Activated CD8-positive, alpha-beta memory T cell treated with anti-CD3 and anti-CD28 coated beads for 1 hour (primary cell): Measurements from ENCODE around the gene NXPH4.
A peak's percentile ranks its signal among the peaks of the same experiment; 100 is the strongest.

Source experiments
- DNase-seq, 2 donors: peaks; one replicate each; pipeline ENCODE4 v3.0.0-alpha.2; 2020; ENCODE audit warnings: low read depth in 1 of 2; ENCODE audit errors: extremely low read depth in 1 of 2

Gene NXPH4

GRCh38 chr12:57230381-57231155 lies 14.0 kb downstream of the NXPH4 start:
- no peak for DNase-seq

DNA sequence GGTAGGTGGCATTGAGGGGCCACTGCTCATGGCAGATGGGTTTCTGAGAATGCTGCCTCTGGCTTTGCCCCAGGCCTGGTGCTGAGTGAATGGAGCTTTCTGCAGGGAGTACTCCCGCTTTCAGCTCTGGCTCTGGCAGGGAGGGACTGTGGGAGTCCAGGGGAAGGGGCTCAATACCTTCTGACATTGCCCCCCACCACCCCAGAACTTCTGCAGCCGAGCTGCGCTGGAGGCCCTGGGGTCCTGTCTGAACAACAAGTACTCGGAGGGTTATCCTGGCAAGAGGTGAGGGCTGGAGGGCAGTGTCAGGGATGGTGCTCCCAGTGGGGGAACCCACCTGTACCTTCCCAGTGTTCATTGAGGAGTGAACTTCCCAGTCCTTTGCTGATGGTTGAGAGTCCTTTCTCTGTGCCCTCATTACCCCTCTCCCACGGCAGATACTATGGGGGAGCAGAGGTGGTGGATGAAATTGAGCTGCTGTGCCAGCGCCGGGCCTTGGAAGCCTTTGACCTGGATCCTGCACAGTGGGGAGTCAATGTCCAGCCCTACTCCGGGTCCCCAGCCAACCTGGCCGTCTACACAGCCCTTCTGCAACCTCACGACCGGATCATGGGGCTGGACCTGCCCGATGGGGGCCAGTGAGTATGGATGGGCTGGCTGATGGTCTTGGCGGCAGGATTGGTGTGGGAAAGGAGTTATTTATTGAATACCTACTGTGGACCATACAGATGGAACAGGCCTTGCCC lies 14.9 kb downstream of the NXPH4 start:
- no peak for DNase-seq

DNA sequence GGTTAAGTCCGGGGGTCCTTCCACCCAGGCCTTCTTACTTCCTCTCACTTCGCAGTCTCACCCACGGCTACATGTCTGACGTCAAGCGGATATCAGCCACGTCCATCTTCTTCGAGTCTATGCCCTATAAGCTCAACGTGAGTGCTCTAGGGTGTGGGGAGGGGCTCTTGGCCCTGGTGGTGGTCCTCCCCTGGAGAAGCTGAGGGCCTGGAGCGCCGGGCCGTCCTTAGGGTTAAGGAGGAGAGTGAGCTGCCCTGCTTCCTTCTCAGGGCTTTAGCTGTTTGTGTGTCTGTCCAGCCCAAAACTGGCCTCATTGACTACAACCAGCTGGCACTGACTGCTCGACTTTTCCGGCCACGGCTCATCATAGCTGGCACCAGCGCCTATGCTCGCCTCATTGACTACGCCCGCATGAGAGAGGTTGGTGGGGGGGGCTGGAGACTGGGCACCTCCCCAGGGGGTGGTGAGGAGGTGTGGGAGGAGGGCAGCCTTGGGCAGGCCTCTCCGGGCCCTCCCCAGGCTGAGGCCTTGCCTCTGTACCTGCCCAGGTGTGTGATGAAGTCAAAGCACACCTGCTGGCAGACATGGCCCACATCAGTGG lies 15.7 kb downstream of the NXPH4 start:
- no peak for DNase-seq

DNA sequence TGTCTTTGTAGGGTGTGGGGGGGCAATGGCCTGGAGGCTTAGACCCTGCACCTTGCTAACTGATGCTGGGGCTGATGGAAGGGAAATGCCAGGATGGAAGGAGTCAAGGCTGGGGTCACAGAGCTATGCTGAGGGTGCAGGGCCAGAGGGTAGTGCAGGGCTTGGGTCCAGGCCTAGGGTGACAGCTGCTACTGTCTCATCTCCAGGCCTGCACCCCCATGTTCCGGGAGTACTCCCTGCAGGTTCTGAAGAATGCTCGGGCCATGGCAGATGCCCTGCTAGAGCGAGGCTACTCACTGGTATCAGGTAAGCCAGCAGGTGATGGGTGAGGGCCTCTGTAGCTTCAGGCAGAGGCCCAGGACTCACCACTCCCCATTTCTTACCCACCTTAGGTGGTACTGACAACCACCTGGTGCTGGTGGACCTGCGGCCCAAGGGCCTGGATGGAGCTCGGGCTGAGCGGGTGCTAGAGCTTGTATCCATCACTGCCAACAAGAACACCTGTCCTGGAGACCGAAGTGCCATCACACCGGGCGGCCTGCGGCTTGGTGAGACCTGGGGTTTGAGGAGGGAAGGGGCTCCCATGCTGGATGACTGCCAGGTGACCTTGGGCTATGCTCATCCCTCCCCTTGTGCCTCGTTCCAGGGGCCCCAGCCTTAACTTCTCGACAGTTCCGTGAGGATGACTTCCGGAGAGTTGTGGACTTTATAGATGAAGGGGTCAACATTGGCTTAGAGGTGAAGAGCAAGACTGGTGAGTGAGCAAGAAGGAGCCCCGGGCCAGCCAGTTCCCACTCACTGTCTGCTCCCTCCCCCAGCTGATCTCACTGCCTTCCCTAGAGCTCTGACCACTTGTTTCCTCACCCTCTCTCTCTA lies 17.0 kb downstream of the NXPH4 start:
- DNase-seq, result no peak

DNA sequence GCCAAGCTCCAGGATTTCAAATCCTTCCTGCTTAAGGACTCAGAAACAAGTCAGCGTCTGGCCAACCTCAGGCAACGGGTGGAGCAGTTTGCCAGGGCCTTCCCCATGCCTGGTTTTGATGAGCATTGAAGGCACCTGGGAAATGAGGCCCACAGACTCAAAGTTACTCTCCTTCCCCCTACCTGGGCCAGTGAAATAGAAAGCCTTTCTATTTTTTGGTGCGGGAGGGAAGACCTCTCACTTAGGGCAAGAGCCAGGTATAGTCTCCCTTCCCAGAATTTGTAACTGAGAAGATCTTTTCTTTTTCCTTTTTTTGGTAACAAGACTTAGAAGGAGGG lies 17.6 kb downstream of the NXPH4 start:
- DNase-seq, result no peak

DNA sequence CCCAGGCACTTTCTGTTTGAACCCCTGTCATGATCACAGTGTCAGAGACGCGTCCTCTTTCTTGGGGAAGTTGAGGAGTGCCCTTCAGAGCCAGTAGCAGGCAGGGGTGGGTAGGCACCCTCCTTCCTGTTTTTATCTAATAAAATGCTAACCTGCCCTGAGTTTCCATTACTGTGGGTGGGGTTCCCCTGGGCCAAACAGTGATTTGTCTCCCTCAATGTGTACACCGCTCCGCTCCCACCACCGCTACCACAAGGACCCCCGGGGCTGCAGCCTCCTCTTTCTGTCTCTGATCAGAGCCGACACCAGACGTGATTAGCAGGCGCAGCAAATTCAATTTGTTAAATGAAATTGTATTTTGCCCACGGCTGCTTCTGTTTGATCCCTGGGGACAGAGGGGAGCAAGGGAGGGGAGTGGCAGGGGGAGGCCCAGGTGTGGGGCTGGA lies 18.0 kb downstream of the NXPH4 start:
- no peak for DNase-seq

DNA sequence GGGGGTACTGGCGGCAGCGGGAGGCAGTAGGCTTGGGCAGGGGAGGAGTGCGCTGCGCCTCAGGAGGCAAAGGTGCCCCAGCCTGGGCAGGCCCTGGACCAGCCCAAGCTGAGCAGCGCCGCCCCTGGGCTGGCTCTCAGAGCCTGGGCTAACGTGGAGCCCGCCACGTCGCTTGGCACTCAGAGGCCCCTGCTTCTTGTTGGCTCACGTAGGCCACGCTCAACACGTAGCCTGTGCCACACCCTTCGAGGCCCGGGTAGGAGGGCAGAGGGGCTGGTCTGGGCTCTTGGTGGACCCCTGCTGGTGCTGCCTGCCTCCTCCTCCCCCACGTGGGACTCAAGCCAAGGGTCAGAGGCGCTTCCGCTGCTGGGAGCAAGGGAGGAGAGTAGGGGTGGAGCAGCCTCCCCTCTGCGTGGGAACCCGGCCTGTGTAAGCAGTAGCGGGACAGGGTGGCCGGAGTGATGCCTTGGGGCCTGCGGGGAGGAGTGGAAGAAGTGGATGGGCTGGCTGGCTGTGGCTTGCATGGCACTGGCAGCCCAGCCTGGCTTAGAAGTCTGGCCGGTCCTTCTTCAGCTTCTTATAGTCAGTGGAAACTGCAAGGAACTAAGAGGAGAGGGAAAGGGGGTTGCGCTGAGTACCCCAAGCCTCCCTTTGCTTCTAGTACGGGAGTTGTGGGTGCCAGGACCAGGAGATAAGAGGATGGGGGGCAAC lies 18.6 kb downstream of the NXPH4 start:
- DNase-seq, result no peak

GRCh38 chr12:57235728-57236131 lies 19.1 kb downstream of the NXPH4 start:
- no peak for DNase-seq

DNA sequence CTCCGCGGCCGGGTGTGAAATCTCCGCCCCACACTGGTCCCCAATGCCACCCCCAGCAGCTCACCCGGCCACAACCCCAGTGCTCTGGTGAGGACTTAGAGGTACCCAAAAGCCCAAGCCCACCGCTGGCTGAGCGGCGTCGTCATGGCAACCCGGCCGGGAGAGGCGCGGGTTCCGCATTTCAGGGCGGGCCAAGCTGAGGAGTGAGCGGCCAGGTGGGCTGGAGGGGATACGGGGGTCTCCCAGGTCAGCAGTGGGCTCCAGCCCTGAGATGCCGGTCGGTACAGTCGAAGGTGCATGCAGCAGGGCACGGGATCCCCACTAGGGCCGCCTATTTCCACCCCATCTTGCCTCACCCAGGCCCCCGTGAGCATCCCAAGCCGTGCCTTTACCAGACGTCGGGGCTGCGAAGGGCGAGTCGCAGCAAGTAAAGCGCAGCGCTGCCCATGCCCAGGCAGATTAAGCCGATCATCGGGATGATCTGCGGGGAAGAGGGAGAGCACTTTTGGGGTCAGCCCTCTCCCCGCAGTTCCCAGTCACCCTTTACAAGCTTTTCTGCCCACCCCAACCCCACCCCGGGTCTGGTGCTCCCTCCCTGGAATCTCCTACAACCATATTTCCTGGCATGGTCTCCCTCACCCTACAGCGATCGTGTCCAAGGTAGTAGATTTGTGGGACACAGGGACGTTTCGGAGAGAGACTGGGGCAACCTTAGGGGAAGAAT lies 19.8 kb downstream of the NXPH4 start:
- DNase-seq, result no peak

GRCh38 chr12:57236925-57237595 lies 20.5 kb downstream of the NXPH4 start:
- DNase-seq, result no peak

DNA sequence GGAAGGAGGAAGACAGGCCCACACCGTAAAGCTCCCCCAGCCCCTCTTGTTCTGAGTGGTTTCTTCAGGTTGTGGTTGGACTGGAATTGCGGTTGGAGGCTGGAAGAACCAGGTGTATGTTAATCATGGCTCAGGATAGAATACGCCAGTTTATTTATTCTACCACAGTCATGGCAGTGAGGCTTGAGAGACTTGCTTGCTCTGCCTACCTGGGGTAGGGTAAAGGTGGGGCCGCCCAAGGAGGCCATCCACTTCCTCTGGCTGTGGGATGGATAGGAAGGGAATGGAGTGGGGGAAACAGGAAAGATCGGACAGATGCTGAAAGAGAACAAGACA lies 21.0 kb downstream of the NXPH4 start:
- no peak for DNase-seq

- no peak for DNase-seq
These were observed 21.6 kb downstream of the NXPH4 start for GRCh38 chr12:57237932-57238853.

DNA sequence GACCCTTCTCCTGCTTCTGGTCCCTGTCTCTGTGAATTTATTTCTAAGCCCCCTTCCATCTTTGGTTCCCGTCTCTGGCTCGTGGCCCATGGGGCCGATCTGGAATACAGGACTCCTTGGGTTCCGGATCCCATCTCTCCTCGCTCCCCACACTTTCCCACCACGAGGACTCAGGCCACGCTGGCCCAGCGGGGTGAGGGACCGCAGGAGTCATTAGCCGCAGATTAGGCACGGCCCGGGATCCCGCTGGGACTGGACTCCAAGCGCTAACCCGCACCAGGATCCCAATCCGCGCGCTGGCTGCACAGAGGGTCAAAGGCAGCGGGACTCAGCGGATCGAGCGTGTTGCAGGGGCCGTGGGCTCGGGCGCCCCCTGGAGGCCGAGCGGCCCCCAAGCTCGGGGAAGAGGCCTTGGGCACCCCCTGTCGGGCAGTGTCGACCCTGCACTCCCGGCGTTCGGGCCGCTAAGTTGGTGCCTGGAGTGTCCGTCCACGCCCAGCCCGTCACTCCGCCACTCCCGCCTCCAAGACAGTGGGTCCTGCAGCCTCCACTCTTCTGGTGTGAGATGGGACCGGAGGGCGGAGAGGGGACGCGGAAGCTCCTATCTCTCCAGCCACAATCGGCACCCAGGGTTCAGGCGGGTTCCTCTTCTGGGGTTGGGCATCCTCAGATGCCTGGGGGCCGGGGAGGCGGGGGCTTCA lies 22.4 kb downstream of the NXPH4 start:
- peak in 1 of 2 donors; percentile 78 for DNase-seq

DNA sequence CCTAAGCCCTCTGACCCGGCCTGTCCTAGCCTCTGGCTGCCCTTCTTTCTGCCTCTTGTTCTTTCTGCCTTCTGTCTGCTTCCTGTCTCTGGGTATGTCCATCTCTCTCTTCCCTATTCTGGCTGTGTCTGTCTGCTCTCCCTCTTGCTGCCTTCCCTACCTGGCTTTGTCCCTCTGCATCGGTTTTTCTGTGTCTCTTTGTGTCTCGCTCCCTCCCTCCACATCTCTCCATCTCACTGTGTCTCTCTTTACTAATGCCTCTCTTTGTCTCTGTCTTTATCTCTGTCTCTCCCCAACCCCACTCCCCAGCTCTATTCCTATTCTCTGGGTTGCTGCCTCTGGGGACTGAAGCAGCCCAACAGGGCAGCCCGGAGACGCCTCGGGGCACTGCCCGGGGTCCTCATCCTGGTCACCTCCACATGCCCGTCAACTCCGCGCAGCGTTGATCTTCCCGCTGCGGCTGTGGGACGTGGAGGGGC lies 23.0 kb downstream of the NXPH4 start:
- DNase-seq, result no peak

- peak; percentile 44 to 57 for DNase-seq
These were observed 23.7 kb downstream of the NXPH4 start for GRCh38 chr12:57240066-57240921.

- no peak for DNase-seq
These were observed 24.4 kb downstream of the NXPH4 start for GRCh38 chr12:57240926-57241401.
